Stimulated activated CD8-positive, alpha-beta memory T cell treated with anti-CD3 and anti-CD28 coated beads, Interleukin-12 subunit alpha, Interleukin-12 subunit beta, amount 100 ng/mL, for 24 hours (primary cell): ENCODE data around the gene JADE1.
A peak's percentile ranks its signal among the peaks of the same experiment; 100 is the strongest.

Source experiments
- DNase-seq: peaks from one replicate; pipeline ENCODE4 v3.0.0-alpha.2; 2020; ENCODE audit errors: extremely low read depth

Gene JADE1

DNA sequence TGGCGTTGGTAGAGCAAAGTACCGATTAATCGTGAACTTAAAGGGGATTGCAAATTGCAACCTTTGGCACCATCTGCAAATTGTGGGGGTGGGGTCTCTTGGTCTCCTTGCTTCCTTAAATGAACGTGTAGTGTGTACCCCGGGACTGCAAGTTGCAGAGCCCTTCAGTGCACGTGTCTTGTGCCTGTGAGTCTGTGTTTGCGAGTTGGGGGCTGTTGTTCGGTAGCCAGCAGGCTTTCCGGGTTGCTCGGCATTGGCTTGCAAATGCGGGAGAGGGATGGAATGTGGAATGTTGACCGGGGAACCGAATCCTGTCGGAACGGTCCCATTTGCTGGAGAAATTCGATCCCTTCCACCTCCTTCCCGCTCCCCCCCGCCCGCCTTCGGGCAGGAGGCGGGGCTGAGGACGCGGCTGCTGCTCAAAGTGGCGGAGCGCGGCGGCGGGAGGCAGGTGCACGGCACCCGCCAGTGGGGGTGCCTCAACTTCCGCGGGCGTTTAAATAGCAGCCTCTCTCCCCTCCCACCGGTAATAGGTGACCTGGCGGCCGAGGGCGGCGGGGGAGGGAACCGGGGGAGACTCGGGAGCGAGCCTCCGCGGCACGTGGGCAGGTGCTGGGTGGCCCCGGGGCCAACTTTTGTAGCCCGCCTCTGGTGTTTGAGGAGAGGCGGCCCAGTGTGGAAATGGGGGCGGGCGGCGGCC, 1.5 kb downstream of the JADE1 start:
- DNase-seq = peak; percentile 57

DNA sequence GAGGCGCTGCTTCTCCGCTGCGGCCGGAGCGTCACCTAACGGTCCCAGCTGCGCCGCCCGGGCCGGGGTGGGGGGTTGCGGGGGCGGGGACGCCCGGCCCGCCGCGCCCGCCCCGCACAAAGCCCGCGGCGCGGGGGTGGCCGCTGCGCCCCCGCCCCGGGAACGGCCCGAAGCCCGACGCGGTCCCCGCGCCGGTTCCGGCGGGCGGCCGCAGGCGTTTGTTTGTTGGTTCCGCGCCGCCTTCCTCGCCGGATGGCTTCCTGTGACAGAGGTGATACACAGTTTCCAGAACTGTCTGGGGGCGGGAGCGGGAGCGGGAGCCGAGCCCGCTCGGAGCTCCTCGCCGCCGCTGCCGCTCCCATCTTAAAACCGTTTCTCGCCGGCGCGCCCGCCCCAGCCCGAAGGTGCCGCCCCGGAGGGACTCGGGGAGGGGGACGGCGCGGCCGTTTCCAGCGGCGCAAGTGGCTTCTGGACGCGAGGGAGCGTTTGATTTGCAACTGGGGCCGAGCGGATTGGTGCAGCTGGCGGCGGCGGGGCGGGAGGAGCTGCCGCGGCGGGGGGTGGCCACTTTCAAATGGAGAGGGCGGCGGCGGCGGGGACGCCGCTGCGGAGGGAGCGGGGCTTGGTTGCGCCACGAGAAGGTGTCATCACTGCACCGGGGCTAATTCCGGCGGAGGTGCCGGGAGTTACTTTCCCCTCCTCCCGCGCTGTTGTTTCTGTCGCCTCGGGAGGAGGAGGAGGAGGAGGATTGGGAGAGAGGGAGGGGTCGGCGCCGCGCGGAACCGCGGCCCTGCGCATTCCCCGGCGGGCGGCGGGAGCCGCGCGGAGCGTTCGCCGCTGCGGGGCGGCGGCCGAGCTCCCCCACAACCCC, 2.3 kb downstream of the JADE1 start:
- DNase-seq = peak; percentile 59

DNA sequence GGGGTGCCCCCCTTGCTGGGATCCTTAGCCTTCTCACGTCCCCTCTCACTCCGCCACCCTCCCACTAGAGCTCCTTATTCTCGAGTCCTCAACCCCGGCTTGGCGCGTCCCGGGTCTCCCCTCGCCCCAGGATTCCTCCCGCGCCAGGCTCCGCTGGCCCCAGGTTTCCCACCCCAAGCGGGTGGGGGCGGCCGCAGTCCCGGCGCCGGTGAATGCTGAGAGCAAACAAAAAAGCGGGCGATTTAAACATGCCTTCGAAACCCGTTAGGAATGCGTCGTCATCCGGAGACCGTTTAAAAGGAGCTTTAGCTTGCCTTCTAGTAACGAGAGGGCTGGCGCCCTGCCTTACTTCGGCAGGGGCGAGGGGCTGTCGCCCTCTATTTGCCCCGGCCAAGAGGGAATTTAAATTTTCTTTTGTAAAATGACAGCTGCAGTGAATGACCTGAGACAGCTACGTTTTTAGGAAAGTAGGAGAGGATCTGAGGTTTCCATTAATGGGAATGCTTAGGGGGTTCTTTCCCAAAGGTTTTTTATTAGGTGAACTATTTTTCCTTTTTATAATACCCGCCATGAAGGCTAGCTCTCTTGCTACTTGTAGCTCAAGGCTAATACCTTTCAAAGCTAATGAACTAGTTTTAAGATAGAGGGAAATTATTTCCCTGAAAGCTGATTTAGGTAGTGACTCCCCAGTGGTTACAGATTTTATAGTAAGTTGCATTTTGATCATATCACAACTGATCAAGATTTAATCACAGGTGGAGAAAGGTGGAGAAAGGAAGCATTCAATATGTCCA, 3.1 kb downstream of the JADE1 start:
- no peak for DNase-seq

DNA sequence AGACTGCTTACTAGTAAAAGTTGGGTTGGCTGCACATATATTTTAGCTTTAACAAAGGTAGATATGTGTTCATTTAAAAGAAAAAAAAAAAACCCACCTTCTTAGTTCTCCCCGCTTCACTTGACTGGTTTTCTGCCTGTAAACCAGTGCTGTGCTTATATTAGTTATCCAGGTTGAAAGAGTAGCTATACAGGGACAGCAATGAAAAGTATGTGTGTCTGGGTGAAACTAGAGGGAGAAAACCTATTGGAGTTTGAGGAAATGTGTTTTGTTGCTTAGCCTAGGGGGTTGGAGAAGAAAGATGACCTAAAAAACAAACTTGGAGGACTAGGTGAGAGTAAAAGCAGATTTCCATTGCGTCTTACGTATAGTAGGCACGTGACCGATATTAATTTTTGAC, 4.5 kb downstream of the JADE1 start:
- DNase-seq = no peak

DNA sequence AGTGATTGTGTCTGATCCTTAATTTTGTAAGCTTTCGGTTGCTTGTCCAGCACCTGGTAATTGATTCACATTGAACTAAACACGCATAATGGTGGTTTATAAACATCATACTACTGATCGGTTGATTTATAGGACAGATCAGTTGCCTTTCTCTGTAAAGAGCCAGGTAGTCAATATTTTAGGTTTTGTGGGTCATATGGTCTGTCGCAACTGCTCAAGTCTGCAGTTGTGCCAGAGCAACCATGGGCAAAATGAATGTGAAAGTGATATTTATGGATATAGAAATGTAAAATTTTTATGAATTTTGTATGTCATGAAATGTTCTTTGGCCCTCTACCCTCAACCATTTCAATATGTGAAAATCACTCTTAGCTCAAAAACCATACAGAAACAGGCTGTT, 8.9 kb downstream of the JADE1 start:
- no peak for DNase-seq

DNA sequence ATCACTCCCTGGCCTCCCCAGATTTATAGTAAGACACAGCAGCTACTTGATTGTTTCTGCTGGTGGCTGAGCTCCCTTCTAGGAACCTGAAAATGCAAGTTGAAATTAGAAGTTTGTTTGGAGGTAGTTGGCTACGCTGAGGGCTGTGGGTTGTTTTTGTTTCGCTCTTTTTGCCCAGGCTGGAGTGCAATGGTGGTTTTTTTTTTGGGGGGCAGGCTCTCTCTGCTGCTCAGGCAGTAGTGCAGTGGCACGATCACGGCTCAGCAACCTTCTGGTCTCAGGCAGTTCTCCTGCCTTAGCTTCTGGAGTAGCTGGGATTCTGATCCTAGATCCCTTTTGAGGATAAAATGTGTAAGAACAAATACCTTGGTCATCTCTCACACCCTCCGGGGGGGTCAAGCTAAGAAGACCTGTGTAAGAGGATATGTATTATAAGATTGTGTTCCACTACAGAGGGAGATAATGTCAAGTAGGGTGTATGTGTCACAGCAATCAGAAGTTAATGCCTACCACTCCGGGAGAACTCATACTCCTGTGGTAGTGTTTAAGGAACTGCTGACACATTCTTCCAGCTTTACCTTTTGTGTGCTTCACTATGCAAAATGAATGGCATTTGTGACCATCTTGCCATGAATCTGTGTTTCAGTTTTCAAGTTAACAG, 9.7 kb downstream of the JADE1 start:
- no peak for DNase-seq

DNA sequence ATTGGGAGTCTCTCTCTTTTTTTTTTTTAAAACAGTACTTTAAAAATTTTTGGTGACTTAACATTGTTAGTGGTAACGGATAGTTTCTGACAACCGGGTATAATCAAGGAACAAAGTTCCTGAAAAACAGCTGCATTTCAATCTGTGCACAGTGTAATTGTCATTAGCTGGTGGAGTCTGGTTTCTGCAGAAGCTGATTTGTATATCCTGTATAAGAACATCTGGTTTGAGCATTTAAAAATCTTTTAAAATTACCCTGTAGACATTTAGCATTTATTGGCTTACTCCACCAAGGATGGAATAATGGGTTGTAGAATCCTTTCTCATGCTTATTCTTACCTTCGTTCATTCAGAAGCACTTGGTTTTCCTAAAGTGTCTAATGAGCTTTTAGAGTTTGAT, 11.2 kb downstream of the JADE1 start:
- DNase-seq = no peak

DNA sequence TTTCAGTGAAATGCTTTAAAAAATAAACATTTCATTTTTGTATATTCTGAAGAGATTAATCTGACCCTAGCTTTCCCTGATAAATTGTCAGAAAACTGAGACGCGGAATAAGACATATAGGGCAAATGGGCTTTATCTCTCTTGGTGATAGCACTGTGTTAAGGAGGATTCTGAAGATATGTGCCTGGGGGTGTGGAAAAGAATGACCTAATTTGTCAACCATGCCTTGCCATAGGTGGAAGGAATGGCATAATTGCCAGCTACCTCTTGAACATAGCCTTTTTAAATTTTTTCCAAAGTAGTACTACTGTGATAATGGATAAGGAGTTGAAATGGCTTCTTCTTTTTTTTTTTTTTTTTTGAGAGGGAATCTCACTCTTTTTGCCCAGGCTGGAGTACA, 11.7 kb downstream of the JADE1 start:
- no peak for DNase-seq

DNA sequence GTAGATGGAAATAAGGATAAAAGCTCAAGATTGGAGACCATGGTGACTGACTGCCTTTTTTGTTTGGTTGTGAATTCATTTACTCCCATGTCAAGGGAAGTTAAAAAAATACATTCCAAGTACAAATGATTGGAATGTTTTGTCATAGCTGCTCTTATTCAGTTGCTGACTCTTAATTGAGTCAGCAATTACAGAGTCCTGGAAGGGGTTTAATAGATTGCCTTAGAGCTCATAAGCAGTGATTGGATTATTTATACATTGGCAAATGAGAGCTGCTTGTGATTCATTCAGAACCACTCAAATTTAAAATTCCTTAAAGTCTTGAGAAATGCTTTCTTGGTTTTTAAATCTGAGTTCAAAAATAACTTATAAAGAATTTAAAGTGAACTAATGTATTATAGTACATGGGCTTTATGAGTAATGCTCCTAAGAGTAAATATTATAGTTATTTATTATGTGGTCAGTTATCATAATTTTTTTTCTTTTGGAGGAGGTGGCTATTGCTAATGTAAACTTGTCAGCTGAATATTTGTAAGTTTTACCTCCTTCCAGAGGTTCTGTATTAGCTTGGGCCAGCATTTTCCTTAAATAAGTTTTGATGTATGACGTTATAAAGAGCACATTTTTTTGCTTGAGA, 13.6 kb downstream of the JADE1 start:
- no peak for DNase-seq

DNA sequence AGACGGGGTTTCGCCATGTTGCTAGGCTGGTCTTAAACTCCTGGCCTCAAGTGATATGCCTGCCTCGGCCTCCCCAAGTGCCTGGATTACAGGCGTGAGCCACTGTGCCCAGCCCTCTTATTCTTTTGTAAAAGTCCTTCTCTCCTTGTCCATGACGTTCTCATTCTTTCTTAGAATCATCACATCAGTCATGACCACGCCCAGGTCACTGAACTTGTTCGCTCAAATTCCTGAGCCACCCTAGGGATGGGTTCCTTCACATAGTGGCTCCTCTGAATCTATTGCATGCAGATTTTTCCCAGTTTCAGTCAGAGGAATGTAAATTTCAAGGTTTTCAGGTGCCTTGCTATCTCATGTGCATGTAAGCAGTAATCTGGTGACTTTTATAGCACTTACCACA, 15.7 kb downstream of the JADE1 start:
- no peak for DNase-seq

DNA sequence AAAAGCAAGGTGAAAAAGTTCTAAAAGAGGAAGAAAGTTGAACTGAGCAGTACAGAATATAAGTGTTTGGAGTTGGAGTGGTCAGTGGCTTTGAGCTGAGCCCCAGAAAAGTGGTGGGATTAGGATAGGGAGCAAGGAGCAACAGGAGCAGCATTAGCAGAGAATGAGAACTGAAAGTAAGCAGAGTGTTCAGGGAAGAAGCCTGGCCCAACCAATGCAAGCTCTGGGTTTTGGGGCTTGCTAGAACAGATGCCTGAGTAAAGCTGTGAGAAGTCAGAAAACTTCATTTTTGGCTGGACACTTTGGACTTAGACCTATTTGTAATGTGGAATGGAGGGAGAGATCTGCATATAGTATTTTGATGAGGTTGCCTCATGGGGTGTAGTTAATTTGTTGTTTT, 17.8 kb downstream of the JADE1 start:
- DNase-seq = no peak

DNA sequence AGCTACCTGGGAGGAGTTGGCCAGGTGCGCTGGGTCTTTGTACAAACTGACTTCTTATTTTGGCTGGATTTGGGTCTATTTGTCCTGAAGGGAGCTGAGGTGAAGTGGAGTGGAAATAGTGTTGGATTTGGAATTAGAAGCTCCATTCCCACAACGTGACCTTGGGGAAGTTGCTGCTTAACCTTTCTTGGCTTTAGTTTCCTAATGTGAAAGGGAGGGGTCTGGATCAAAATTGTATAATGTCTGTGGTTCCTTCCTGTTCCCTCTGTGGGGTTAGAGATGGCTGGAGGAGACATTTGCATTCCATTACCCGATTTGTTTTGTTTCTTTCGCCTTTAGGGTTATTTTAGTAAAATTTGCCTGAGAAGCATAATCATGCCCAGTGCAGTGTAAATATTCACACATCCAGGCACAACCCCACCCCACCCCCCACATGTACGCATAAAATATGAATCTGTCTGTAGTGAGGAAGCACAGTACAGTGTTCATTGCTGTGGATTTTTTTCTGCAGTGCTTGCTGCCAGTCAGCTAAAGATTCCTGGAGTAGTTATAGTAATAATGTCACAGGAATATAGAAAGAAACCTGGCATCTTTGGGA, 21.5 kb downstream of the JADE1 start:
- DNase-seq = no peak

DNA sequence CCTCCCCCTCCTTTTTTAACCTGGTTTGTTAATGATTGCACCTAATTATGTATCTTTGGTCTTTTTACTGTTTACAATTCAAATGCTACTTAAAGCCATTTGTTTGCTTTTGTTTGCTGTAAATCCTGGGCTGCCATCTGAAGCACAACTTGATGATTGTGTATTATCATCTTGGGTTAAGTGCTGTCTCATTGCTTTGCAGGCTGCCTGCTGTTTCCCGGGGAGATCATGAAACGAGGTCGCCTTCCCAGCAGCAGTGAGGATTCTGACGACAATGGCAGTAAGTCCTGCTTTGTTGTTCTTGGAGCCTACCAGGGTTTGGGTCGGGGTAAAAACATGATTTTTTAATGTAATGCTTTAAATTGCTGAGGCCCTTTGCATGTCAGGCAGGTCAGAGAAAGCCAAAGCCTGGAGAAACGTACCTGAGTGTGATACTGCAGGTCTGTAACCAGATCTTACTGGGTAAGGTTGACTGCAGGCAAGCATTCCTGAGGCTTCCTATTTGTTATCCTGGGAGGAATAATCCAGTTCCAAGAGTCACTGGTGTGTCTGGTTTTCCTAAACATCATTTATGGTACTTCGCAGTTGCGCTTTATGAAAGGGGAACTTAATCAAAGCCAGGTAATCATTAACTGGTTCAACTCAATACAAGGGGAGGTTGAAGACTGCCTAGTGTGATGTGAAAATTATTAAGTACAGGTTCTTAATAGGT, 22.2 kb downstream of the JADE1 start:
- DNase-seq = no peak

DNA sequence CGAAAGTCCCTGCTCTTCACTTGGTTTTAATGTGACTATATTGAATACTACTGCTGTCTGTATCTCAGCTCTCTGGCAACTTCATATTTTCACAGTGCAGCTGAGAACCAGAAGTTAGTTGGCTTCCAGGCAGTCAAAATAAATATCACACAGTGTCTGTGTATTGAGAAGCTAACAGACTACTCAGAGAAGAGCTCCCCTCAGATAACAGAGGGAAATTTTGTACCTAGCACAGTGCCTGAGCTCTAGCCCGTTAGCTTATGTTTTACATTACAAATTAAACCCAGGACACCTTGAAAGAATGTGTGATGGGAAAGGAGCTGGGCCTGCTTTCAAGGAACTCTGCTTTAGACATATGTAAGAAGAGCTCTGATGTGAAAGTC, 22.7 kb downstream of the JADE1 start:
- no peak for DNase-seq

DNA sequence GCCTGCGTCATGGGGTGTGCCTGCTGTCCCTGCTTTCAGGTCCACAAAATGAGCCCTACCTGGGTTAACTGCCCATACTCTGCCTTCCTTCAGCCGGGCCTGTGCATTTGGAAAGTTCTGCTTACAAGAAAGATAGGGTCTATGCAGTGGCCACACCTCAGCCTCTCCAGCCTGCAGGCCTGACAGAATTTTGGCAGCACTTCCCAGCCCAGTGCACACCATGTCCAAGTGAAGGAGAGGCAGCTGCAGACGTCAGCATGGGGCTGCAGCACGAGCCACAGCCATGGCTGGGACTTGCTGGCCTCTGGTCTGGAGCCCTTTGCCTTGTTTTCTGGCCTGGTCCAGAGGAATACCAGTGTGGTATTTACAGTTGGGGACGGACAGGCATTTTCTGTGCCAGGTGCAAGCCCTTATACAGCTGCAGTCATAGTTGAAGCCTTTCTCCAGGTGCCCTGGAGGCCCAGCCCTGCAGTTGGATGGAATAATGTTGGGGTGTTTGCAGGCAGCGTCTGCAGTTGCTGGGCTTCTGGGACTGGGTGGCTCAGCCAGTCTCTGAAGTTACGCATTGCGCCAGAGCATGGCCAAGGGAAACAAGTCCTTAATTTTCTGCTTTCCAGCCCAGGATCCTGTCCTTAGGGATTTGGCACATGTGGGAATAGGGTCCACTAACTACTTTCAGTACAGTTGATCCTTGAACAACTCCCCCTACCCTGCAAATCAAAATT, 26.2 kb downstream of the JADE1 start:
- no peak for DNase-seq

DNA sequence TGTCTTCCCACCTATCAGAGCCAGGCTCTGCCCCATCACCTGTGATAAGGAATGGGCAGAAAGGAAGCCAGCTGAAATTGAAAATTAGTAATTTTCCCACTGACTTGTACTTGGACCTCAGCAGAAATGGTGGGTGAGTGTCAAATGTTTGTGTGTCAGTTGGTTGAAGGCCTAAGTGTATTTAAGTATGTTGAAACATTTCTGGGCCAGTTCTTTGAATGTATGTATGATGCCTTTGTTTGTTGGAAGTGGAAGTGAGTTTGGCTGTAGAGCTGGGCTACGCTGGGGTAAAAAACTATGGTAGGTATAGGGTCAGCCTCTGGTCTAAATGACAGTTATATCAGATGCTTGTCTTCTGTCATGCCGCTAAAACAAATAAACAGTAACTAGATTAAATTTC, 27.7 kb downstream of the JADE1 start:
- DNase-seq = no peak

DNA sequence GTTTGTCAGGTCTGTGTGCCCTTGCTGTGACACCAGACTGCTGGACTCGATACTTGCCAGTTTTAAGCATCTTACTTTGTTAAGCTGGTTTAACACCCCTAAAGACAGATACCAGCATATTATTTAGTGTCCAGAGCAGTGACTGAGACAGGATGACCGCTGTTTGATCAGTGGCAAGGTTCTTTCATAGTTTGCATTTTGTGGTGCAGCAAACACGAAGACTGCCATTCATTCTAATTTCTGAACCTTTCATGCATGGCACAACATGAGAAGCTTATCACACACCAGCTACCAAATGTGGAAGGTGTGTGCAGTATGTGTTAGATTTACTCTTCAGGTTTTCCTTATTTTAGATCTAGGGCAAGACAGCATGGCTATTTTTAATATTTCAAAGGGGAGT, 28.2 kb downstream of the JADE1 start:
- no peak for DNase-seq

DNA sequence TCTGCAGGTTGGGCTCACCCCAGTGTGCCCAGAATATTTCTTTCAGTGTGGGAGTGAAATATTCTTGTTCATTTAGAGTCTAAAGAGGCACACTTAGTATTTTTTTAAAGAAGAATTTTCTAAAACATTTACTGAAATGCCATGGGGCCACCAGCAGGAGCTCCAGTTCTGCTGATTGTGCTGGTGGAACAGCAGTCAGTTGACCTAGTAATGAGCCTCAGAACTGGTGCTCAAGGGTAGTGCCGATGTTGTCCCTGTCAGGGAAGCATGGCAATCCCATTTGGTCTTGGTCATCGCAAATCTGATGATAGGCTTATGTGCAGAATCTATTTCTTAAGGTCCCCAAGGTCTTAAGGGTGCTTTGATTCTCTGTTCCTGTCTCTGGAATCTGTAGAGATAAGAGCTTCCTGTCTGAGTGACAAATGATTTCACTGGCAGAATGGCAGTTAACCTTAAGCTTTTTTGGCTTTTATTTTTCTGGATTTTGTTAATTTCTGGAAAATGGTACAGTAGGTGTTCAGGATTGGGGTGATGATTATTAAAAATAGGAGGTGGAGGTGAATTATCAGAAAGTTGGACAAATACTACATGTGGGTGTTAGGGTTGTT, 31.3 kb downstream of the JADE1 start:
- DNase-seq = no peak

DNA sequence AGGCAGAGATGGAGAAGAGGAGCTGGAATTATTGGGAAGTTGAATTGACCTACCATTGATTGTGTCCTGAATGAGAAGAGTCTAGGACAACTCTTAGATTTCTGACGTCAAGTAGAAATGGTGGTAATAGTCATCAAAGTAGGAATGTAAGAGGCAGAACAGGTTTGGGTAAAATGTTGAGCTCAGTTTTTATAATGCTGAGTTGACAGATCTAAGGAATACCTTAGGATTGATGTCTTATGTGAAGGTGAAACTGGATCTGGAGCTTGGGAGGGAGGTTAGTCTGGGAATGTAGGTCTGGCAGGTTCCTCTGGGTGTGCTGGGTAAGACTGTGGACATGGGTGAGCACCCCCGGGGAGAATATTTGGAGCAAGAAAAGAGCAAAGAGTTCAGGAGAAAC, 31.9 kb downstream of the JADE1 start:
- no peak for DNase-seq
